ENCODE measurements around the gene GALNT14. TPM values are rescaled to one million over a fixed set of nuclear protein-coding genes. Genes with fewer than 3 reads are reported as not detected.

Gene GALNT14
- total and polyA plus RNA-seq, 9 of the 15 experiments (the other 6 are each of a cell fraction or from before 2014, with no cell fraction given) = 0.11 TPM; not detected in 8

- no peaks in the 10 kb centered on the region for H4K20me1 ChIP-seq (replicated peaks; ENCODE audit: control insufficient read depth, insufficient read depth, low read length)
- H2AFZ ChIP-seq (ENCODE audit: low read depth, low read length) = no peak overlapping the region
- FAIRE-seq (no peak), ATAC-seq (no peak), DNase-seq (ENCODE audit: extremely low read depth in 1 of 4, low spot score in 3 of 4) (no peak)
- H3K9me3 ChIP-seq (replicated peaks; ENCODE audit: control insufficient read depth, insufficient read depth, low read depth, low read length) = no peaks in the 10 kb centered on the region
- no peaks in the 10 kb centered on the region for H3K36me3 ChIP-seq (ENCODE audit: control insufficient read depth, insufficient read depth, low read length)
- intact Hi-C loops (cut with micrococcal nuclease) = no loop called here
- no TSS peak for BruUV-seq (replicated peaks)
- in situ Hi-C loops (cut with MboI) = loop anchor here (25.0 kb wide), 1 partner anchor 988 kb away; no protein-coding TSS in a partner anchor
- H3K4me1 ChIP-seq (replicated peaks in 1 of 2; ENCODE audit: control insufficient read depth in 2 of 2, insufficient read depth in 2 of 2, low read length in 2 of 2) = no peaks in the 10 kb centered on the region
- H3K79me2 ChIP-seq (ENCODE audit: control insufficient read depth, insufficient read depth, low read length) = no peaks in the 10 kb centered on the region
- H3K9me1 ChIP-seq (ENCODE audit: control insufficient read depth, insufficient read depth, low read length) = no peaks in the 10 kb centered on the region
- no peak overlapping the region for H3K27ac ChIP-seq (ENCODE audit: extremely low read depth, low read depth, low read length)
- TF ChIP-seq PREB (CRISPR knock-in tag; IDR thresholded peaks at IDR 0.05) (no peak), RBBP5 (IDR thresholded peaks at IDR 0.05; ENCODE audit: borderline replicate concordance, insufficient read depth, low read length, poor library complexity, severe bottlenecking) (no peak), ATF1 (CRISPR knock-in tag; IDR thresholded peaks at IDR 0.05) (no peak), ATF1 (tag; IDR thresholded peaks at IDR 0.05) (no peak), HDGF (IDR thresholded peaks at IDR 0.05) (no peak), GABPB2 (CRISPR knock-in tag; conservative IDR thresholded peaks at IDR 0.05) (no peak), ZNF785 (CRISPR knock-in tag; IDR thresholded peaks at IDR 0.05) (no peak)
- no peak overlapping the region for H3K9ac ChIP-seq (ENCODE audit: insufficient read depth in 1 of 2, low read depth in 2 of 2, low read length in 2 of 2)
- no peak overlapping the region for H3K4me2 ChIP-seq (ENCODE audit: insufficient read depth, low read length)
- H3K27me3 ChIP-seq (ENCODE audit: control insufficient read depth in 2 of 2, insufficient read depth in 2 of 2, low read length in 2 of 2) = peaks cover 0 to 8% of the 10 kb centered on the region in 2 experiments; a peak in 2 of 5 replicates
- 0% methylated on average over 6 of the region's 6 CpGs for WGBS (ENCODE audit: insufficient coverage, low coverage, missing lambda C conversion rate)
- ChIA-PET POLR2A (no interaction called here), CTCF (ENCODE audit: low intra/inter-chr PET ratio) (no interaction called here)
- H3K4me3 ChIP-seq = no peak overlapping the region
These were observed 12.0 kb upstream of the GALNT14 start for GRCh38 chr2:31150120-31150670.
